GM12874 (cell line): Measurements from ENCODE around the gene URB2.

Experiments used
- TF ChIP-seq, protein P1 (sequence below): IDR thresholded peaks from 2 replicates; pipeline ENCODE4 v1.5.1; 2011; ENCODE audit warnings: low read depth, mild to moderate bottlenecking, control low read depth, low read length, moderate library complexity; ENCODE audit not compliant: insufficient read depth

The URB2 gene

DNA sequence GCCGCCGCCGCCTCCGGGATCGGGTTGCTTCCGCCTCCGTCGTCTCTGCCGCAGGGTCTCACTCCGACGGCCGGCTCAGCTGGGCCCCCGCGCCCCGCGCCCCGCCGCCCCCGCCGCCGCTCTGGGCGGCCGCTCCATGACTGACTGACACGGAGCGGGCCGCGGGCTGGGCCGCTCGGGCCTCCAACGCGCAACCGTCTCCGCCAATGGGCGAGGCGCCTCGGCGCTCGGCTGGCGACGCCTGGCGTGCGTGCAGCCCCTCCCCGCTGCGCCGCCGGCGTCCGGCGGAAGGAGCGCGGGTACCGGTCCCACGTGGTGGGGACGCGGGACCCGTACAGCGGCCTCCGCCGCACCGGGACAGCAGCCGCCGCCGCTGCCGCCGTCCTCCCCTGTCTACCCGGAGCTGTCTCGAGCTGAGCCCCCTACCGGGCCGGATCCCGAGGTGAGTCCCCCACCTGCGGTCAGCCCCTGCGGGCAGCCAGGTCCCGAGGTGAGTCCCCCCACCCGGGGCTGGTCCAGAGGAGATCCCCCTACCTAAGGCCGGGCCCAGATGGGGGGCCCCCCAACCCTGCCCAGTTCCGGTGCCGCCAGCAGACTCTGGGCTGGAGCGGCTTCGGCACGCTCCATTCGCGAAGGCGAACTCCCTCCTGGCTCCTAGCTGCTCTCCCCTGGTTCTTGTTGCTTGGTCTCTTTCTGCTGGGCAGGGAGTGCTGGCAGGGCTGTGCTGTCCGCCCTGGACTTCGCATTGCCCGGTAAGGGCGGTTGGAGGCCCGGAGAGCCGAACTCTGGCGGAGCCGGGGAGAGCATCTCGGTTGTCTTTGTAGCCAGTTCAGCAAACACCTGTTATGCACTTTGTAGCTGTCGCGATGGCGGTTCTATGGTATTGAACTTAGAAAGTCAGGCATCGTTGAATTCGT lies at the start of gene URB2, which contains the start of gene TAF5L:
URB2 (plus strand) TSS at position 333 of the 917 bp plus-strand sequence. CDS start 1,387 bp downstream, outside the sequence.
TAF5L (minus strand) TSS at position 208 of the 917 bp plus-strand sequence. CDS start 11,640 bp downstream, outside the sequence.
- TF ChIP-seq, protein P1, sequence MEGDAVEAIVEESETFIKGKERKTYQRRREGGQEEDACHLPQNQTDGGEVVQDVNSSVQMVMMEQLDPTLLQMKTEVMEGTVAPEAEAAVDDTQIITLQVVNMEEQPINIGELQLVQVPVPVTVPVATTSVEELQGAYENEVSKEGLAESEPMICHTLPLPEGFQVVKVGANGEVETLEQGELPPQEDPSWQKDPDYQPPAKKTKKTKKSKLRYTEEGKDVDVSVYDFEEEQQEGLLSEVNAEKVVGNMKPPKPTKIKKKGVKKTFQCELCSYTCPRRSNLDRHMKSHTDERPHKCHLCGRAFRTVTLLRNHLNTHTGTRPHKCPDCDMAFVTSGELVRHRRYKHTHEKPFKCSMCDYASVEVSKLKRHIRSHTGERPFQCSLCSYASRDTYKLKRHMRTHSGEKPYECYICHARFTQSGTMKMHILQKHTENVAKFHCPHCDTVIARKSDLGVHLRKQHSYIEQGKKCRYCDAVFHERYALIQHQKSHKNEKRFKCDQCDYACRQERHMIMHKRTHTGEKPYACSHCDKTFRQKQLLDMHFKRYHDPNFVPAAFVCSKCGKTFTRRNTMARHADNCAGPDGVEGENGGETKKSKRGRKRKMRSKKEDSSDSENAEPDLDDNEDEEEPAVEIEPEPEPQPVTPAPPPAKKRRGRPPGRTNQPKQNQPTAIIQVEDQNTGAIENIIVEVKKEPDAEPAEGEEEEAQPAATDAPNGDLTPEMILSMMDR = no peak

DNA sequence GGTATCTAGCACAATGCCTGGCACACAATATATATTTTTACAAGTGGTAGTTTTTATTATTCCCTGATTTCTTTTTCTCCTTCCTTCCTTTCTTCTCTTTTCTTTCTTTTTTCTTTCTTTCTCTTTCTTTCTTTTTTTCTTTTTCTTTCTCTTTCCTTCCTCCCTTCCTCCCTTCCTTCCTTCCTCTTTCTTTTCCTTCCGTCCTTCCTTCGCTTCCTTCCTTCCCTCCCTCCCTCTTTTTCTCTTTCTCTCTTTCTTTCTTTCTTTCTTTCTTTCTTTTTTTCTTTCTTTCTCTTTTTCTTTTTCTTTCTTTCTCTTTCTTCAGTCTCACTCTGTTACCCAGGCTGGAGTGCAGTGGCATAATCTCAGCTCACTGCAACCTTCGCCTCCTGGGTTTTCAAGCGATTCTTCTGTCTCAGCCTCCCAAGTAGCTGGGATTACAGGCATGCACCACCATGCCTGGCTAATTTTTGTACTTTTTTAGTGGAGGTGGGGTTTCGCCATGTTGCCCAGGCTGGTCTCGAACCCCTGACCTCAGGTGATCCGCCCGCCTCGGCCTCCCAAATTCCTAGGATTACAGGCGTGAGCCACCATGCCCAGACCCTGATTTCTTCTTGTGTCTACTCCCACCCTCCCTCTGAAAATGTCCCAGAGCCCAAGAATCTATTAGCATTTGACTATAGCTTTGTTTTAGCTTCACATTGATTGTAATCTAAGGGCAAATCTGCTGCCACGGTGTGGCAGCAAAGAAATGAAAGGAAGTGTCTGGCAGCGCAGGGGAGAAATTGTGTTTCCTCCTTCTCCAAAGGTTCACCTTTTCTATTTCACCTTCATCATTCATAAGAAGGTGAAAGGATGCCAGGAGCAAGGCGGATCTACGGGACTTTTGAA lies 47.6 kb upstream of the URB2 start:
- TF ChIP-seq, protein P1 = no peak

DNA sequence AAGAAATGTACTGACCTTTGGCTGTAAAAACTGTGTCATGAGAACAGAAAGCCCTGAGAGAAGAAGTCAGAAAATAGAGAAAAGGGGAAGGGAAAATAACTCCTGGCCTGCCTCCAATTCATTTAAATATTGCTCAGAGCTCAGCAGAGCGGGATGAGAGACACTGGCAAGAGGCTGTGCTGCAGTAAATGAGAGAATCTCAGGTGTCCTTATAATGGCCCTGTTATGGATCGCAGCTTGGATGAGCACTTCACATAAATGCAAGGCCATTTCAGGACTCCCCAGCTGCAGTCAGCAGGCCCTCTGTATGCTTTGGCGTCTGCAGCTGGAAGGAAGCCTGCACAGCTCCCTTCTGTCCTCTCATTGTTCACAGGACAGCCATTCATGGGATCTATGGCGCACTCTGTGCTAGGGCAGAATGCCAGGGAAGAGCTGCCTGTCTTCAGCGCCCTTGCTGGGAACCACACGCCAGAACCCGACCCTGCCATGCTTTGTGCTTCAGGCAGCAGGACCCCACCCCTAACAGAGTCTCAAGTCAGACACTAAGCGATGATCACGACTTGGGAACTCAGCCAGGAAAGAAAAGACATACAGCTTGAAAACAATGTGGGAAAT lies 46.9 kb upstream of the URB2 start:
- TF ChIP-seq, protein P1 = no peak

DNA sequence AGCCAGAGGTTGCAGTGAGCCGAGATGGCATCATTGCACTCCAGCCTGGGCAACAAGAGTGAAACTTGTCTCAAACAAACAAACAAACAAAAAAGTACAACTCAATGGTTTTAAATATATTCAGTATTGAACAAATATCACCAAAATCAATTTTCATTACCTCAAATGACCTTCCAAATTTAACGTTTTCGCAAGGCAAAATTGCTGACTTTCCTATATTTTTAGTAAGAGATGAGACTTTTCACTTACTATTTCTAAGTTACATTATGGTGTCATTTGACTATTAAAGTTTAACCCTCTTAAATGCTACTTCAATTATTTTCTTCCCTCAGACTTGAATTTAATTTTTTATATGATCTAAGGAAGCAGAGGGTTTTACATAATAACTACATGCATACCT lies 44.6 kb upstream of the URB2 start:
- TF ChIP-seq, protein P1 = no peak

DNA sequence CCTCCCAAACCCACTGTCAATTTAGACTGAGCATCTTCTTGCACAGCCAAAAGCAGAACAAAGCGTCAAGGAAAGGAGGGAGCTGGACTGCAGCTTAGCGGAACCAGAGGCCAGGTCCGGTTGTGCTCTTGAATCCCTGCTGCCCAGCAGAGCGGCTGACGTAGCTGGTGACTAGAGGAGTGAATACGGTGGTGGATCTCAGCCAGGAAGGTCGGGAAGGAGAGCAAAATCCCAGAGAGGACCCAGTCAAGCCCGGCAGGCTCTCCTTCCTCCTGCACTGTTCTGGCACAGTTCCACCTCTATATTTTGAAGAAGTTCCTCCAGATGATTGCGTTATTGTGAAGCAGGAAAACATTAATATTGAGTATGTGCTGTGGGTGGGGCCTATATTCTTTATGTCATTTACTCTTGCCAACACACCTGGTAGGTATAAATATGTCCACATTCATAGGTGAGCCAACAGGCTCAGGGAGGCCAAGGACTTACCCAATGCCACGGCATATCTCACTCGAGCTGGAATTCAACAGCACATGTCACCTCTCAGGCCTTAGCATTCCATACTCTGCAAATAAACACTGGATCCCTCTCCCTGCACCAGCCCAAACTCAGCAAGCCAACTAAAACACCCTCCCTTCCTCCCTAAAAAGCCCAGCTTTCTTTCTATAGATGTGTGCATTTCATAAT lies 43.9 kb upstream of the URB2 start:
- TF ChIP-seq, protein P1 = no peak

DNA sequence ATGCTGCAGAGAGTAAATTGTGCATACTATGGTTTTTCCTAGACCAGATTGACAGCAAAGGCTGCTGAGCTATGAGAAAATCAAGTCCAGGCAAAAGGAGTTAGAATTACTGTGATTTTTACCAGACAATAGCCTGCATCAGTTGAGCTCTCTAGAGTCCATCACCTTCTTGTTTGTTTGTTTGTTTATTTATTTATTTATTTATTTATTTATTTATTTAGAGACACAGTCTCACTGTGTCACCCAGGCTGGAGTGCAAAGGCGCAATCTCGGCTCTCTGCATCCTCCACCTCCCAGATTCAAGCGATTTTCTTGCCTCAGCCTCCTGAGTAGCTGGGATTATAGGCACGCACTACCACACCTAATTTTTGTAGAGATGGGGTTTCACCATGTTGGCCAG lies 43.3 kb upstream of the URB2 start:
- TF ChIP-seq, protein P1 = no peak
